Stimulated activated CD4-positive, alpha-beta T cell treated with anti-CD3 and anti-CD28 coated beads, Interleukin-12 subunit alpha, Interleukin-12 subunit beta, amount 100 ng/mL, for 4 hours (primary cell): Measurements from ENCODE around the gene UNC5A.

ENCODE experiments used
- DNase-seq: peaks from one replicate; pipeline ENCODE4 v3.0.0-alpha.2; 2020

The UNC5A gene

DNA sequence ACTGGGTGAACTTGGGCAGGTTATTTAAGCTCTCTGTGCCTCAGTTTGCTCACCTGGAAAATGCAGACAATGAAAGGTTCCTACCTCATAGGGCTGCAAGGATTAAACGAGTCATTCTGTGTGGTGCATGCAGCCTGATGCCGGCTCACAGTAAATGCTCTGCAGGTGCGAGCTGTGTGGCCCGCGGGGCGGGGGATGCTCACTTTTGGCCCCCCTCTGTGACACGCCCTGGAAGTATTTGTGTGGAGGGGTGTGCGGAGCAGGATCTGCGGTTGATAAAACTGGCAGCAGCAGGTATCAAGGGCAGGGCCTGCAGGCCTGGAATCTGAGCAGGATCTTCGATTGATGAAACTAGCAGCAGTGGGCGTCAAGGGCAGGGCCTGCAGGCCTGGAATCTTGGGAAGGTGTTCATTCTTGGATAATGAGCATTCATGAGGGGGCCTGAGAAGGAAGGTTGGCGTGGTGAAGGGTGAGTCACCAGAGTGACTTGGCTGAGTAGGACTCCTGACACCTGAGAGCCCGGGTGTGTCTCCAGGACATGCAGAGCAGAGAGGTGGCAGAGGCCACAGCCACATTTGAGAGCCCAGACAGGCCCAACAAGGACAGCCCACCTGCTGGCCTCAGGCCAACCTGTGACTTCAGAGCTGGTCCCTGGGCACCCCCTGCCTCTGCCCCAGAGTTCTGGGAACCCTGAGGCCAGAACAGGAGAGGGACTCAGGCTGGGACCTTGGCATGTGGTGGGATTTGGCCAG lies 11.9 kb downstream of the UNC5A start:
- no peak for DNase-seq

DNA sequence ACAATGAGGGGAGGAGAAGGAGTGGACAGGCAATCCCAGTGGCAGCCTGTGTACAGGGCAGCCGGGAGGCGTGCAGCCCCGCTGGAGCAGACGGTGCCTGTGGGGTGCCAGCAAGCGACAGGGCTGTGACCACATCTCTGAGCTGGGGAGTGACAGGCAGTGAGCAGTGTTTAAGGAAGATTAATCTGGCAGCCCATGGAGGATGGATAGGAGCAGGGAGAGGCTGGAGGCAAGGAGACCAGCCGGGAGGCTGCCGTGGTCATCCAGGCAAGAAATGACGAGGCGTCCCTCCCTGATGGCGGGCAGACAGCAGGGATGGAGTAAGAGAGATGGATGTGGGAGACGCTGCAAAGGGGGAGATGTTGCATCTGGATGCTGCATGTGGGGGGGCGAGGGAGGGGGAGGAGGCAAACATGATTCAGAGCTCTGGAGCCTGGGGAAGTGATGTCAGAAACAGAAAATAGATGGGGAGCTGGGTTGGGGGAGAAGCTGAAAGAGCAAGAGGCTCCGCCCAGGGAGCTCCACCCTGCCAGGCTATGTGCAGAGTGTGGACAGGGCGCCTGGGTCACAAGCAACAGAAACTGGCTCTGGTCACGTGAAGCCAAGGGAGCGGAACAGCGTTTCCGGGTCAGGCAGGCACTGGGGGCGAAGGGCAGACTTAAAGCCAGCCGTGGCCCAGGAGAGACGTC lies 12.6 kb downstream of the UNC5A start:
- no peak for DNase-seq

DNA sequence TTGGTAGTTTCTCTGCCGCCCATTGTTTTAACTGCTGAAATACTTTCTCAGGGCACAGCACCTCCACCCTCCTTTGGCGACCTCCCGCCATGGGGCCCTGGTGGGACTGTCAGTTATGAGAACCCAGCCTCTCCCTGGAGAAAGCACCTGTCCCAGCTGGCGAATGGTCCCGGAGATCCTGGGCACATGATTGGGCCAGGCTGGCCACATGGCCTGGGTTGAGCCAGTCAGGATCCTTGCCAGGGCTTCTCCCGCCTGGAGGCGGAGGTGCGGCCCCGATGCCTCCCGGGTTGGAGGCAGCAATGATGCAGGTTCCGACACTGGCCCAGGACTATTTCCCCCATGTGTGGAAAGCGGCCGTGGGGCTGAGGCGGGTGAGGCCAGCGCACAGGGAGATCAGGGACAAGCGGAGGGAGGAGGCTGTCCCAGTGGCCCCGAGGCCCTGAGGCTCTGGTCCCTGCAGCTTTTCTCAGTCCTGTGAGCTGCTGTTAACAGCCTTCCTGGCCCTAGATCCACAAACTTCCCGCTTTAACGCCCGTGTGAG lies 13.6 kb downstream of the UNC5A start:
- no peak for DNase-seq

DNA sequence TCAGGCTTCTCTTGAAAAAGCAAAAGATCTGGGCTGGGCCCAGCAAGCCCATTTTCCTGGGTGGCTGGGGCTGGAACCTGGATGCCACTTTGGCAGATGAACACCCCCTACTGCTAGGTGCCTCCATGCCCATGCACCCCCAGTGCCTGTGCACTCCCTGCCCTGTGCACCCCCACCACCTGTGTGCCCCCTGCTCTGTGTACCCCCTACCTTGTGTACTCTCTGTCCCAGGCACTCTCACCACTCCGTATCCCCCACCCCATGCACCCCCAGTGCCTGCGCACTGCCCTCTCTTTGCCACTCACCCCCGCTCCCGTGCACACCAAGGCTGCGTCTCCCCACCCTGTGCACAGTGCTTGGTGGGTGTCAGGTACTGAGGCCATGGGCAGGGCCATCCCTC lies 14.2 kb downstream of the UNC5A start:
- DNase-seq: no peak

DNA sequence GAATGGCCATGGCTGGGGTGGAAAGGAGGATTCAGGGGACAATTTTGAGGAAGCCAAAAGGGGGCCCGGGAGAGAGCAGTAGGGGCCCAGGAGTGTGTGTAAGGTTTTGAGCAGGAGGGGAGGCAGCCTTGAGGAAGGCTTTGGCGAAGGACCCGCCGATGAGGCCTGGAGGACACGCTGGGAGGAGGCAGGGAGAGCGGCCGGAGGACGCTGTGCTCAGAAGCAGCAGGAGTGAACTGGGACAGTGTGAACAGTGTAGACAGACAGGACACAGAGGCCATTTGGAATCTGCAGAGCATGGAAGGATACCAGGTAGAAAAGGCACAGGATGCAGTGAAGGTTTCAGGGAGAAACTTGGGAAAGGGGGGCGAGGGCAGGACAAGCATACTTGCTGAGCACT lies 14.9 kb downstream of the UNC5A start:
- no peak for DNase-seq

DNA sequence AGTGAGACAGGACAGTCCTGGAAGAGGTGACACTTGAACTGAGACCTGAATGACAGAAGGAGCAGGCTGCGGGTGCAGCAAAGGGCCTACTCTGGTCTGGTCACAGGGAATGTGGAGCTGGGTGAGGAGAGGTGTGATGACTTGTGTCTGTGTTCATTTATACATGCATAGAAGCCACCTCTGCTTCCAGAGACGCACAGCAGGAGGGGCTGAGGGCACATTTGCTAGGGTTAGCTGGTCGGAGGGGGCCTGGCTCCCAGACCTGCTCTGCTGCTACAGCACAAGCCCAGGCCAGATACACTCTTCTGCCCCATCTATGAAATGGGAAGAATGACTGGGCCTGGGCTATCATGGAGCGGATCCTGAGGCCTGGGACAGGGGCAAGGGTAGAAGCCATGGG lies 15.6 kb downstream of the UNC5A start:
- DNase-seq: no peak

DNA sequence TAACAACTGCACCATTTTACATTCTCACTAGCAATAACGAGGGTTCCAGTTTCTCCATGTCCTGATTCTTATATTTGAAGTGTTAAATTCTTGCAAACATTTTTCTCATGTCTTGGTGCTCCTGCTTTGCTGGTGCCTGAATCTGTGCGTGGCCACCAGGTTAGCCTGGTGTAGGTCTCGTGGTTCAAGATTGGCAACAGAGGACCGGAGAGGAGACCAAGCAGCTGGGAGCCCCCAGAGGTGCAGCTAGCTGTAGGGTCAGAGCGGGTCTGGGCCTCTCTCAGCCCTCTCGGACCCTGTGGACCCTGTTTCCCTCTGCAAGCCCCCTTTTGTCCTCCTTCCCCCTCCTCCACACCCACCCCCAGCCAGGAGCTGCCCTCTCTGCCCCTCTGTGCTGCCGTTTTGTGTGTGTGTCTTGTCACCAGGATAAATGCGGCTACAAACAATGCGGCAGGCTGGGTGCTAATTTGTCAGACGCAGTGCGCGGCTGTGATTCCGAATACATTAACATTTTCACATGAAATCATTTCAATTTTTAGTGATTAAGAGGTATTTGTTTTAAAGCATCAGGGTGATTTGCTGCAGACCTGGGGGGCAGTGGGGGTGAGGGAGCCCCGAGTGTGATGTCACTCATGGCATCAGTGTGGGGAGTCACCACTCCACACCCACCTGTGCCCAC lies 17.5 kb downstream of the UNC5A start:
- no peak for DNase-seq

DNA sequence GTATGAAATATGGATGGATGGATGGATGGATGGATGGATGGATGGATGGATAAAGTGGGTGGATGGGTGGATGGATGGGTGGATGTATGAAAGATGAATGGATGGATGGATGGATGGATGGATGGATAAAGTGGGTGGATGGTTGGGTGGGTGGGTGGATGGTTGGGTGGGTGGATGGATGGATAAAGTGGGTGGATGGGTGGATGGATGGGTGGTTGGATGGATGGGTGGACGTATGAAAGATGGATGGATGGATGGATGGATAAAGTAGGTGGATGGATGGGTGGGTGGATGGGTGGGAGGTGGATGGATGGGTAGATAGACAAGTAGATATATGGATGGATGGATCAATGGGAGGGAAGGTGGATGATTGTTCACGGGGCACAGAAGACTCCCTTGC lies 19.0 kb downstream of the UNC5A start:
- no peak for DNase-seq

DNA sequence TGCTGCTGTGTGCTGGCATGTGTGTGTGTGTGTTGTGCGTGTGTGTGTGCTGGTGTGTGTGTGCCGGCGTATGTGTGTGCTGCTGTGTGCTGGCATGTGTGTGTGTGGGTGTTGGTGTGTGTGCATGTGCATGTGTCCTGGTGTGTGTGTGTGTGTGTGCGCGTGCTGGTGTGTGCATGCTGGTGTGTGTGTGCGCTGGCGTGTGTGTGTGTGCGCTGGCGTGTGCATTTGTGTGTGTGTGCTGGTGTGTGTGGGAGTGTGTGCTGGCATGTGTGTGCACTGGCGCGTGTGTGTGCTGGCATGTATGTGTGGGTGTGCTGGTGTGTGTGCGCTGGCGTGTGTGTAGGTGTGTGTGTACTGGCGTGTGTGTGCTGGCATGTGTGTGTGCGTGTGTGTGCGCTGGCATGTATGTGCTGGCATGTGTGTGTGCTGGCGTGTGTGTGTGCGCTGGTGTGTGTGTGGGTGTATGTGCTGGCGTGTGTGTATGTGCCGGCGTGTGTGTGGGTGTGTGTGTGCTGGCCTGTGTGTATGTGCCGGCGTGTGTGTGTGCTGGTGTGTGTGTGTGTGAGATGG lies 20.1 kb downstream of the UNC5A start:
- no peak for DNase-seq

DNA sequence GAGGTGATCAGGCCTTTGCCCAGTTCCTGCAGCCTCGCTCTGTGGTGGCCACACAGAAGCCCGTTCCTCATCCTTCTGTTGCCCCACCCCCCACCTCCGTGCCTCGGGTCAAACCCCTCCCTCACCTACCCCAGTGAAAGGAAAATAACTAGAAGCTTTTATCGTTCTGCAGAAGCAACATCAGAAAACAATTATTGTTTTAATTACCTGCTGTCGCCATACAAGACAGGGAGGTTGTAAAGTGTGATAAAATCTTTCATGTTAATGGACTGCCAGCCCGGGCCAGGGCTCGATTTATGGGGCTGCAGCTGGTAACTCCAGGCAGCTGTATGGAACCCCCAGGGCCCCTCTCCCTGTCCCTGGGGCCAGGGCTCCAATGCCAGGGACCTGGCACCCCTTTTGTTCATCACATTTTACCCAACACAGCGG lies 20.6 kb downstream of the UNC5A start:
- no peak for DNase-seq

DNA sequence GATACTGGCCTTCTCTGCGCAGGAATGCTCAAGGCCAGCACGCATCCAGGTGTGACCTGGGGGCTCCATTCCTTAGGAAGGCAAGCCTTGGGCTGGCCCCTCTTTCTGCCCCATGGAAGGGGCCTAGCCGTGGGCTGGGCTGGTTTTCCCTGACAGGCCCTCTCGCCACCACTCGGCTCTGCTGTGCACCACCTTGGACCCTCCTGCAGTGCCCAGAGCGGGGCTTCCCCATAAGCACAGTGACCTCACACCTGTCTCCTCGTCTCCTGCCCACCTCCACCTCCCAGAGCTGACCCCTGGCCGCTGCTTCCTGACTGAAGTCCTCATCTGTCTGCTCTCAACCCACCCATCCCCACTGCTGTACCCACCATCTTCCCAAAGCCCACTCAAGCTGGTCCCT lies 21.1 kb downstream of the UNC5A start:
- no peak for DNase-seq

DNA sequence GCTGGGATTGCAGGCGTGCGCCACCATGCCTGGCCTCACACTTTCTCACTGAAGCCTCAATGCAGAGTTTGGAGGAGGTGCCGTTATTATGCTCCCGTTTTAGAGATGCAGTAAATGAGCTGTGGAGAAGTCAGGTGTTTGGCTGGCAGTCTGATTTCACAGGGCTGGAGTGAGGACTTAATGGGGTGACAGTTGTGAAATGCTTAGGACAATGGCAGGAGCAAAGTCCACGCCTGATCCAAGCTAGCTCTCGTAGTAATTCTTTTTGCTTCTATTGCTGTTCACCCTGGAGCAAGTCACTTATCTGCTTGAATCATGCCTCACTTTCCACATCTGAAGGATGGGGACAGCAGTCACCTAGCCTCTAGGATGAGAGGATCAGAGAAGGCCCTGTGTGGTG lies 21.8 kb downstream of the UNC5A start:
- DNase-seq: no peak

DNA sequence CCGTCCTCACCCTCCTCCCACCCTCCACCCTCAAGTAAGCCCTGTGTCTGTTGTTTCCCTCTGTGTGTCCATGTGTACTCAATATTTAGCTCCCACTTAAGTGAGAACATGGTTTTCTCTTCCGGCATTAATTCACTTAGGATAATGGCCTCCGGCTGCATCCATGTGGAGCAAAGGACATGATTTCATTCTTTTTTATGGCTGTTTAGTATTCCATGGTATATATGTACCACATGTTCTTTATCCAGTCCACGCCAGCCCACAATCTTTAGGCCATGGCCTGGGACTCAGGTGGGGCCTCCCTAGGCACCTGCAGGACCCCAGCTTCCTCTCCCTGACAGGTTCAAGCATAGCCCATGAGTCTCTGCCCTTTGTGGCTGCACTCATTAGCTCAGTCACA lies 22.9 kb downstream of the UNC5A start:
- no peak for DNase-seq

DNA sequence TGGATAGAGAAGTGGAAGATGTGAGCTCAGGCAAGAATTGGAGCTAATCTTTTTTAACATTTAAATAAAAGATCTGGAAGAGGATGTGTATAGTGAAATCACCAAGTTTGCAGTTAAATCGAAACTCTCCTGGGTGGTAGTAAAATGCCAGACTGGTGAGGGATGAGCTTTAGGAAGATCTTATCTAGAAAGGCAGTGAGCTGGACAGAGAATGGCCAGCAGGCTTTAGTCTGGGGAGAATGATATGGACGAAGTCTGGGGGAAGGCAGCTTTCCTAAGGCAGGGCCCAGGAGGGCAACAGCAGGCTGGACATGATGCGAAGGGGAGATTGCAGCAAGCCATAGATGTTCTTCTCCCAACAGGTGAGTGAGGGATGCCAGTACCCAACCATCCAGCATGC lies 25.6 kb downstream of the UNC5A start:
- no peak for DNase-seq

DNA sequence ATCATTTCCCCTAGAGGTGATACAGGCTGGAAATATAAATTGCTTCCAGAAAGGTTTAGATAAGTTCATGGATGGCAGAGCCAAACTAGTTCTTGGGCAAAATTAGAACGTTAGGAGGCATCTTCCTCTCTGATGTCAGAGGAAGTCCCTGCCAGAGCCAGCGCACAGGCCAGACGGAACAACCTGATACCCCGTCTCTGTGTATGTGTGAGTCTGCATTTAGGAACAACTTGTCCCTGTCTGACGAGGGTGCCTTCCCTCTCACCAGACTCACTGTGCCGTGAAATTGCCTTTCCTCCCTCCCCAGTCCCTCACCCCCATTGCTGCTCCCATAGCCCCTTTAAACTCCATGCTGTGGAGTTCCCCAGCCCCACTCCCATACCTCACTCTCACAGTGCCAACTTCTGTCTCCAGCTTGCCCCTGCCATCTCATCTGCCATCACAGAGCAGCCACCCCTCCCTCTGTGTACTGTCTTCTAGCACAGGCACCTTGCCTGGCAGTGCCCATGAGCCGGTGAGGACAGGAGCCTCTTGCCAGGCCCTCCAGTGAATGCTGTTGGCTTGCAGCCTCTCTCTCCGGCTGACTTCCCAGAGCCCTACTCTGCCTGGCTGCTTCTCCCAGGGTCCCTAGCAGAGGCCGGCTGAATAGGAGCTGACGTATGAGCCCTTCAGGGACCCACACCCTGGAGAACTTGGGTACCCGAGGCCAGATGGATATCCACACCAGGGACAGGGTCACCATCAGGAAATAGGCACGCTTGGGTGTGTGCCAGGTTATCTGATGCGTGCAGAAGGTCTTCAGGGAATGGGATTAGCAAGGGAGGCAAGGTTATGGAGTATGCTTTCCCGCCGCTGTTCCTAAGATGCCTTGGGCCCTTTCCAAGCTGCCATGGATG lies 26.7 kb downstream of the UNC5A start:
- no peak for DNase-seq

DNA sequence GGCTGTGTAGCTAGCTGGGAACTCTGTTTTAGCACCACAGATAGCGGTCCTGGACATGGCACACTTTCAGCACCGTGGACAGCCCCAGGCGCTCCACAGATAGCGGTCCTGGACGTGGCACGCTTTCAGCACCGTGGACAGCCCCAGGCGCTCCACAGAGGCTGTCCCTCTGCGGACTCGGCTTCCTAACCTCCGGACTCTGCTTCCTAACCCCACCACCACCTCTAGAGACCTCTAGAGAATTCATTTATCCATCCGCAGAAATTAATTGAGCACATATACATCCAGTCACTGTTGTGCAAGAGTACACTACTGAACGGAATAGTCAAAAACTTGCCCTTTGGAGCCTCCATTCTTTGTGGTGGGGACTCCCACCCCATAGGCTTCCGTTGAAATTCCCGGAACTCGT lies 27.4 kb downstream of the UNC5A start:
- DNase-seq: peak; percentile 69

DNA sequence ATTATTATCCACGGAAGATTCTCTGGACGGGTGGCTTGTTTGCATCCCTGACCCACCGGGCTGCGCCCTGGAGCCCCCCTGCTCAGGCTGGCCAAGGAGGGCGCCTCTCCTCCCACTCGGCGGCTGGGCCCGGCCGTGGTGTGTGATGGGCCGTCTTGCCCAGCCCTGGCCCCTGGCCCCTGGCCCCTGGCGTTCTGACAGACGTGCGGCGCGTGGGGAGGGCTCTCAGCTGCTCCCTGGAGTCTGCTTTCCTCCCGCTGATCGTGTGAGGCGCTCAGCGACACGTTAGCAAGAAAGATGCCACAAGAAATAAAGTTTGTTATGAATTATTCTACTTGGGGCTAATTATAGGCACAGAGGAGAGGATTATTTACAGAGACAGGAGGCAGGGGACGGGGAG lies 33.3 kb downstream of the UNC5A start:
- DNase-seq: no peak

DNA sequence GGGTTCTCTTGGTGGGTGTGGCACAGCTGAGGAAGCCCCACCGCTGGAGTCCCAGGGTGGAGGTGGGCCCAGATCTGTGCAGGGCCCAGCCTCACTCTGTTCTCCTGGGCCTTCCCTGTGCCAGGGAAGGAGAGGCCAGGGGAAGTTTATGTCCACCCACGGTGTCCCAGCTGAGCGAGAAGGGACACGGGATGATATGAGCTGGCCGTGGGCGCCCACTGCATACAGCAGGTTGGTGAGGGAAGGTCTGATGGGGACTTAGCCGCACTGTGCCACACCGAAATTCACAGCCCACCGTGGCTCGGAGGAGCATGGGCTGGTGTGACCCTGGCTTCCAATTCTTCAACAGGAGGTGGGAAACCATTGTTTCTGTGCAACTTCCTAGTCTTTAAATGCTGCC lies 33.9 kb downstream of the UNC5A start:
- no peak for DNase-seq

DNA sequence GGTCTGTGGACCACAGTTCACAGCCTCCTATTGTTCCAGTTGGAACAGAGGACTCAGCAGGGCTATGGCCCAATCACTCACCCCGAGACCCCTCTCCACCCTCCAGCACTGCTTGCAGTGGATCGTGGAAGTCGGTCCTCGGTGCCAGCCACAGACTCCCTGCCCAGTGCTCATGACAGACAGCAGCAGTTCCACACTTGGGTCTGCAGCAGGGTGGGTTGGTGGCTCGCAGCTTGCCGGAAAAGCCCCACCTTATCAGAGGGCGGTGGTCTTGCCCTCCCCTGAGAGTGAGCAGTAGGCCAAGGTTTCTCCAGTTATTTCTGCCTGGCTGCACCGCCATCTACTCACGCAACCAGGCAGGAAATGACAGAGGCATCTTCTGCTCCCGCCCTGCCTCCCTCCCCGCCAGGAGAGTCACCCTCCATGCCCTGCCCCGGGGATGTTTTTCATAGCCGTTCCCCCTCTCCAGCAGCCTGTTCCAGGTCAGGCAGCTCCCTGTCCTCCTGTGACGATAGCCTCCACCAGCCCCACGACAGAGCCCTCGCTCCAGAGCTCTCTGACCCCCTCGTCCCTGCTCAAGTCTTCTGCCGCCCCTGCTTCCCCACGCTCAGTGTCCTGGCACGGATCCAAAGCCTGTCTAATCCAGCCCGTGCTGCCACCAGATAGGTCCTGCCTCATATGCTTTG lies 34.5 kb downstream of the UNC5A start:
- DNase-seq: no peak

DNA sequence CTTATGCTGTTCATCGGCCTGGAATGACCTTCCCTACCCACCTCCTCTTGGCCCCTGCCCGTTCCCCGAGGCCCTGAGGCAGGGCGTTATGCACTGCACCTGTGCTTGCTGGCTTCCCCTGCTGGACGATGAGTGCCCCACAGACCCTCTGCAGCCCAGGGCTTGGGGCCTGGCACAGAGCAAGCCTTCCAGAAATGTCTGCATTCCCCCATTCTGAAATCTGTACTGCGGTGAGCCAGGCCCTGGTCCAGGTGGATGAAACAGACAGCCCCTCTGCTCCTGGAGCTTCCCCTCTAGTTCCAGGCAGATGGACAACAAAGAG lies 35.0 kb downstream of the UNC5A start:
- no peak for DNase-seq

DNA sequence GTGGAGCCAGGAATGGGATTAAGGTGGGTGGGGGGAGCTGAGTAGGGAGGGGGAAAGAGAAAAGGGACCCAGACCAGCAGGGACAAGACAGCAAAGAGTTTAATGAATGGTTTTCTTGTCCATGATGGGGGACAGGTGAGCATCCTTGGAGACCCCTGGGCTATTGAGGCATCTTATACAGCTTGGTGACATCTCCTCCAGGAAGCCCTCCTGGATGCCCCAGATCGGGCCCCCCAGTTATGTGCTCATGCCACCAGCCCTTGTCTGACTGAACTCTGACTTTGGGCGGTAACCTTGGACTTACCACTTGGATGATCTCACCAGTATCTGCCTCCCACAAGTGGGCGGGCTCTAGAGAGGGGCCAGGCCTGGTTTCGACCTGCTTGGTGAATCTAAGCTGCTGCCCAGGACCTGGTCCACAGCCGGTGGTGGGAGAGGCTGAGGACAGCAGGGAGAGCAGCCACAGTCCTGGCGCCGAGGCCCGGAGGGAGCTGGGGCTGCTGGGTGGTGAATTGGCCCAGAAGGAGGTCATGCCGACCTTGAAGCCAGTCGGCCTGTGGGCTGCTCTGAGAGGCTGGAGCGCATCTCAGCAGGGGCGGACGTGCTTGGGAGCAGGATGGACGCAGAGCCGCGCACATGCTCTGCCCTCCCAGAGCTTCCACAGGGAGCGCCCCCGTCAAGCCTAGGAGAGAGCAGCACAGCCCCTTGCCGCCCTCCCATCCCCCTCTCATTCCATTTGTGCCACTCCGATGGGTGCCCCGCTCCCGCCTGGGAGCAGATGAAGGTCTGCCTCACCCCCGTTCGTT lies 36.2 kb downstream of the UNC5A start:
- DNase-seq: no peak
